ELR (cell line): ENCODE results near the gene WDR74.

Experiments
- DNase-seq: peaks from one replicate; pipeline ENCODE4 v3.0.0-alpha.2; 2015; ENCODE audit warnings: low read depth

Gene WDR74

DNA sequence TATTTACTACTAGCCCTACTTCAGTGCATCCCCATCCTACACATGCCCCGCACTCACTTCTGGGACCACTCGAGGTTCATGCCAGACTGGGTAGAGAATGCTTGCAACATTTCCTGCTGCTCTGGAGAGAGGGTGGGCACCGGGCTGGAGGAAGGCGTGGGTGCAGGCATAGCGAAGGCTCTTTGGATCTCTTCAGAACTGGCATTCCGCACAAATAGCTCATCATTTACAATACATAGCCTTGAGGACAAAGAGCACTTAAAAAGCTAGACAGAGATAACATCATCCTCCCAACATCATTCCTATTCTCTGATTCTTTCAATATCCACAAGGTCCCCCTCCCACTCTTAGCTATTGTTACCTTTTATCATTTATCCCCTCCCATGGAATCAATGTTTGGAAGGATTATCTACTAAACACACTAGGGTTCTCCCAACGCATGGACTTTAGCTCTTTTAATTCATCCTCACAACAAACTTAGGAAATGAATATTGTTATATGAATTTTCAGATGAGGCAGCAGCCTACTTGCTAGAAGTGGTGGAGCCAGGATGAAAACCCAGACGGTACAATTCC is 45.1 kb downstream of the WDR74 start:
- peak; percentile 38 for DNase-seq

DNA sequence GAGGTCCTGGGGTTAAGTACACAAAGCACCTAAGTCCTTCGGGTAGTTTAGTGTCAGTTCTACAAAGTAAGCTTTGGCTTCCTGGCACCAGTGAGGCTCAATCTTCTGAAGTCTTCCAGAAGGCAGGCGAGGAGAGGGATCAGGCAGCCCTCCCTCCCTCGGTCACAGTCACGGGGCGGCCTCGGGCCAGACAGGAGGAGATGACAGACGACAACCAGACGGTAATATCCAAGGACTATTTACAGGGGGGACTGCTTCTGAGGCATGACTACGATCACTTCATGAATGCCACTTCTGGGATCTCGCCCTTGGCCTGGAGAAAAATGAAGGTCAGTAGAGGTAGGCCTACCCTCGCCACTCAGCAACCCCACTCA is 47.2 kb downstream of the WDR74 start:
- no peak for DNase-seq

DNA sequence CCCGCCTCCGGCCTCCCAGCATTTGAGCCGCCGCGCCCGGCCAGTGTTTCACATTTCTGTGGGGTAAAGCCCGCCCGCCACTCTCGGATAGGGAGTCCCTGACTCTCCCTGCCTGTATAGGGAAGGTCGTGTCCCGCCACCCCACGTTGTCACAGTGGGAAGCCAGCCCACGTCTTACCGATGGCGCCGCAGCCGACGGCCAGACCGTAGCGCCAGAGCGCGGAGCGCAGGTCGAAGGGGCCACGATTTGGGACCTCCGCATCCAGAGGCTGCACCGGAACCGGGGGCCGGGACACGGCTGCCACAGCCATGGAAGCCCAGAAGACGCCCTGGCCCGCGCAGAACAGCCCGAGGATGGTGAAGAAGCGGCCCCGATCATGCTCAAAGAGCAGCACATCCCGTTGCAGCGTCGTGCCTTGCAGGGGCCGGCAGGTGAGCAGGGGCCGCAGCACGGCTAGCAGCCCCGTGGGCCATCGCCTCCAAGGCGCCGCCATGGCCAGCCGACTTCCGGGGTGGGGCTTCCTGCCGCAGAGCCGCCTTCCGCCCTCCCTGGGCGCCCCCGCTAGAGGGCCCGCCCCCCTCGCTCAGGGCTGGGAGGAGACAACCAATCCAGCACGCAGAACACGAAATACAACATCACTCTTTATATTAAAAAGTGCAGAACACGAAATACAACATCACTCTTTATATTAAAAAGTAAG is 47.7 kb downstream of the WDR74 start, which contains the start of gene TMEM223:
Gene TMEM223, minus strand, starts transcription at position 506 of the 701 bp plus-strand sequence. Its CDS starts 12 bp downstream, at position 494.
- peak; percentile 87 for DNase-seq

DNA sequence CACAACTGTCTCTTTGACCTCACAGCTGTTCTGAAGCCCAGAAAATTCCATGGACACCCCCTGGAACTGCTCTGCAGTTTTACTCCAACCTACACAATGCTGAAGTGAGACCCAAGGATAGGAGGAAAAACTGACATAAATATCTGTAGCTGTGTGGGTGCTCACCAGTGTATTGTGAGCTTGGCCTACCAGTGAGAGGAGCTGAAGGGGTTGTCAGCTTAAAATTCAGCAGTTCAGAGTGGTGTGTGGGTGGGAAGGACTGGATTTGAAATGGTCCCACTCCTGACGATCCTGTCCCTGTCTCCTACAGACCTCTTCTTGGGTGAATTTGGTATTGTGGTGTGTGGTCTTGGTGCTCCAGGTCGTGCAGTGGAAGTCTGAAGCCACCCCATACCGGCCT is 49.8 kb downstream of the WDR74 start:
- DNase-seq = no peak

DNA sequence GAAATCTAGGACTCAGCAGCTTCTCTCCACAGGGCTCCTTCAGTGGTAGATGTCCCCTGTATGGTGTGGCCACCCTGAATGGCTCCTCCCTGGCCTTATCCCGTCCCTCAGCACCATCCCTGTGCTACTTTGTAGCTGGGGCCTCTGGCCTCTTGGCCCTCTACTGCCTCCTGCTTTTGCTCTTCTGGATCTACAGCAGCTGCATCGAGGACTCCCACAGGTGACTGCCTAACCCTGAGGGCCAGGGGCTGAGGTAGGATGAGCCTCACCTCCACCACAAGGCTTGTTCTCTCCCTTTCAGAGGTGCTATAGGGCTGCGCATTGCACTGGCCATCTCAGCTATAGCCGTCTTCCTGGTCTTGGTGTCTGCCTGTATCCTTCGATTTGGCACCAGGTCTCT is 50.4 kb downstream of the WDR74 start:
- DNase-seq = no peak

DNA sequence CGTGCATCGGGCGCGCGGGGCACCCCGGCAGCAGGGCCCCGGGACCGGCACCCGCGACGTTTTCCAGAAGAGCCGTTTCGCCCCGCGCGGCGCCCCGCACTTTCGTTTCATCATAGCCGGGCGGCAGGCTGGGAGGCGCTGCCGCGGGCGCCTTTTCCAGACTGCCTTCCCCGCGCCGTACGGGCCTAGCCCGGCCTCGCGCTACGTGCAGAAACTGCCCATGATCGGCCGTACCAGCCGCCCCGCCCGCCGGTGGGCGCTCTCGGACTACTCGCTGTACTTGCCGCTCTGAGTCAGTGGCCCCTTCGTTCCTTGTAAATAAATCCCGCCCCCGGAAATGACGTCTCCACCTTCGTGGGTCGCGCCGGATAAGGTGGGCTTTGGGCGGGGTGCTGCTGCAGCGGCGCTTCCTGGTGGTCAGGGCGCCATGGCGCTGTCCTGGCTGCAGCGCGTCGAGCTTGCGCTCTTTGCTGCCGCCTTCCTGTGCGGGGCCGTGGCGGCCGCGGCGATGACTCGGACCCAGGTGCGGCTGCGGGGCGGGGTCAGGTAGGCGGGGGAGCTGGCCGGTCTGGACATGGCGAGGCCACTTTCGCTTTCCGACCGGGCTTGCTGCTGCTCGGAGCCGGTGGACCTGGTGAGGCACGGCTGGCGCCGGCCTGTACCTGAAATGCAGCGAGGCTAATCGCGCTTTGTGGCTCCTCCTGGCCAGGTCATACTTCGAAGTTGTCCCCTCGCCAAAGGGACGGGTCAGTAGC is 52.2 kb downstream of the WDR74 start, which contains the start of gene TMEM179B:
Gene TMEM179B, plus strand, starts transcription at position 398 of the 755 bp plus-strand sequence. Its CDS starts 30 bp downstream, at position 428.
- DNase-seq = peak; percentile 100

DNA sequence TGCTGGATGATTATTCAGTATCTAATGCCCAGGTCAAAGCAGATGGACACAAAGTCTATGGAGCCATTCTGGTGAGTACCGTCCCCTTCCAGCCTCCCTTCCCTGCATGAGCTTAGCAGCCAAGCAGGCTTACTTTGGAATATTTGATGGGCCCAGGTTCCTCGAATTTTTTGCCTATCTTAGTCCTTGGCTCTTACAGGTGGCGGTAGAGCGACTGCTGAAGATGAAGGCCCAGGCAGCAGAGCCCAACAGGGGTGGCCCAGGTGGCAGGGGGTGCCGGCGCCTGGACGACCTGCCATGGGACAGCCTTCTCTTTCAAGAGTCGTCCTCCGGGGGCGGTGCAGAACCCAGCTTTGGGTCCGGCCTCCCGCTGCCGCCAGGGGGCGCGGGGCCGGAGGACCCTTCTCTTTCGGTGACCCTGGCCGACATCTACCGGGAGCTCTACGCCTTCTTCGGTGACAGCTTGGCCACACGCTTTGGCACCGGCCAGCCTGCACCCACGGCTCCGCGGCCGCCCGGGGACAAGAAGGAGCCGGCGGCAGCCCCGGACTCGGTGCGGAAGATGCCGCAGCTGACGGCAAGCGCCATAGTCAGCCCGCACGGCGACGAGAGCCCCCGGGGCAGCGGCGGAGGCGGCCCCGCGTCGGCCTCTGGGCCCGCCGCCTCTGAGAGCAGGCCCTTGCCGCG is 52.9 kb downstream of the WDR74 start:
- DNase-seq = peak; percentile 89
